GM10266 (cell line): Measurements from ENCODE around the gene CA6.

Experiments used
- DNase-seq: peaks from one replicate; pipeline ENCODE4 v3.0.0; 2012; ENCODE audit errors: extremely low spot score
- CTCF ChIP-seq: IDR thresholded peaks from 2 replicates; pipeline ENCODE4 v1.5.1; 2012; ENCODE audit warnings: mild to moderate bottlenecking, low read depth; ENCODE audit not compliant: control insufficient read depth, insufficient read depth; ENCODE audit errors: missing control alignments

Gene CA6

GRCh38 chr1:8974551-8974950, 28.9 kb downstream of the CA6 start:
- TF ChIP-seq CTCF = no peak
- no peak for DNase-seq

DNA sequence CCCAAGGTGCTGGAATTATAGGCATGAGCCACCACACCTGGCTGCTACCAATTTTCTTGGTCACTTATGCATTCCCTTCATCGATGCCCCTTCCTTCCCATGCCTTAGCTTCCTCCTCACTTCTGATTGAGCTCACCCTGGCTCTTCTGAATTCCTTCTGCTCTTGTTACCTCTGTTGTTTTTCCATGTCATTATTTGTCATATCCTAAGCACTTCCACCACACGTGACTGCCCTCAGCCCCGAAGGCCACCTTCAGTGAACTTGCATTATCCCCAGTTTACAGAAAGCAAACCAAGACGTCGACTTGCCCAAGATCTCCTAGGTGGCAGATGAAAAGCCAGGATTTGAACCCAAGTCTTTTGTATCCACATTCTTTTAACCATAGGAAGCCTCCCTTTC, 30.7 kb downstream of the CA6 start:
- no peak for DNase-seq
- TF ChIP-seq CTCF = no peak

DNA sequence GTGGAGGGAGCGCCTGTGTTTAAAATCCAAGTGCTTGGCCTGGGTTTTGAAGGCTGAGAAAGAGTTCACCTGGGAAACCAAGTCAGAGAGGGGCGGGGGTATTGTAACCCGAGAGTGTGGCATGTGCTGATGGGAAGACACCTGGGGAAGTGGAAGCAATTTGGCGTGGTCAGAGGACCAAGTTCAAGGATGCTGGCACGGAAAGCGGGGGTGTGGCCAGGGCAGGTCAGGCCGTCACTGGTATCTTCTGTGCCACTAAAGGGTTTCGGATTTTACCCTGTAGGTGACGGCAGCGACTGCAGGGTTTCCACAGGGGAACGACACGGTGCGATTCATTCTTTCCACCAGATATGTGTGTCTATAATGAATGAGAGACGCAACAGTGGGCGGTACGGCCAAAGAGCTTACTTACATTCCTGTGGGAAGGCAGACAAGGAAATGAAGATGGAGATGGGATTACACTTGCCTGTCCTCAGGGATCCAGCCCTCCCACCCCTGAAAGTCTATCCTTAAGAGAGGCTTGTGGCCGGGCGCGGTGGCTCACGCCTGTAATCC, 31.3 kb downstream of the CA6 start:
- no peak for TF ChIP-seq CTCF

DNA sequence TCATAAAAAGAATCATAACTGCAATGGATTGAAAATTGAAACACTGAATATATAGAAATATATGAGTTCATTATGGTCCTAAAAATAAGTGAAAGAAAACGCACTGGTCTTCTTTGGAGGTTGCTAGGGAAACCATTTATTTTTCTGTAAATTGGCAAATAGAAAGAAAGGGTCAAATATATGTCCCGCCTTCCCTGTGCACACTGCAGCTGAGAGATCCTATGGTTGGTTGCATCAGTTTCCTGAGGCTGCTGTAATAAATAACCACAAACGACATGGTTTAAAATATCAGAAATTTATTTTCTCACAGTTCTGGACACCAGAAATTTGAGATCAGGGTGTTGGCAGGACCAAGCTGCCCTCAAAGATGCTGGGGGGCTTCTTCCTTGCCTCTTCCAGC, 35.0 kb downstream of the CA6 start:
- TF ChIP-seq CTCF = no peak
- no peak for DNase-seq

More for the DNA sequence above, 31.3 kb downstream of the CA6 start:
- DNase-seq = no peak

DNA sequence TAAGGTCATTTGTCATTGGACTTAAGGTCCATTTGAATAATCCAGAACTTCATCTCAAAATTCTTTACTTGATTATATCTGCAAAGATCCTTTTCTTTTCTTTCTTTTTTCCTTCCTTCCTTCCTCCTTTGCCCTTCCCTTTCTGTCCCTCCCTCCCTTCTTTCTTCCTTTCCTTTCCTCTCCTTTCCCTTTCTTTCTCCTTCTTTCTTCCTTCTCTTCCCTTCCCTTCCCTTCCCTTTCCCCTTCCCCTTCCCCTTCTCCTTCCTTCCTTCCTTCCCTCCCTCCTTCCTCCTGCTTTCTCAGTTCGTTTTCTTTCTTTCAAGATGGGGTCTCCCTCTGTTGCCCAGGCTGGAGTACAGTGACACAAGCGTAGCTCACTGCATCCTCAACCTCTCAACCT, 35.5 kb downstream of the CA6 start:
- no peak for DNase-seq
- no peak for TF ChIP-seq CTCF

GRCh38 chr1:8984203-8984602, 38.5 kb downstream of the CA6 start:
- DNase-seq = no peak
- TF ChIP-seq CTCF = no peak

DNA sequence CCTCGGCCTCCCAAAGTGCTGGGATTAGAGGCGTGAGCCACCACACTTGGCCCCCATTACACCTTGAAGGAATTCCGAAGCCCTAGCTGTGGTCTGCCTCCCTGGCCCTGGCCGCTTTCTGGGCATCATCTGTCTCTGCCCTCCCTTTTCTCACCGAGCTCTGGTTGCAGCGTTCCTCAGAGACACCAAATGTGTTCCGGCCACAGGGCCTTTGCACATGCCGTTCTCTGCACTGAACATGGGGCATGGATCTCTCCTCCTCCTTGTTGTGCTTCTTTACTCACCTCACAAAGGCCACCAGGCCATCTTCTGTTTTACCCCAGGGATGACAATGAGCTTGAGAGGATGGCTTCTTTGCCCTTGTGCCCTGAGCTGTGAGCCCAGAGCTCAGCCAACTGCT, 39.3 kb downstream of the CA6 start:
- DNase-seq = no peak
- no peak for TF ChIP-seq CTCF
